Bronchial epithelial cell (primary cell): ENCODE data around the gene LRP5. TPM values are rescaled to one million over a fixed set of nuclear protein-coding genes. Genes with fewer than 3 reads are reported as not detected.

Source experiments
- DNase-seq: peaks from one replicate; pipeline ENCODE4 v3.0.0-alpha.2; 2010; ENCODE audit warnings: low read depth
- FAIRE-seq: peaks from 2 replicates; lab custom pipeline; 2011; peaks lifted over from hg19 to GRCh38; lab: Jason Lieb, UNC
- H3K27me3 ChIP-seq: 2 replicates; pipeline ENCODE4 v1.5.1; 2011; ENCODE audit warnings: low read length; ENCODE audit not compliant: control insufficient read depth, insufficient read depth
- H3K36me3 ChIP-seq: 2 replicates; pipeline ENCODE4 v1.5.1; 2011; ENCODE audit warnings: low read length; ENCODE audit not compliant: control insufficient read depth, insufficient read depth
- H3K4me3 ChIP-seq: 2 replicates; pipeline ENCODE4 v1.5.1; 2011; ENCODE audit warnings: mild to moderate bottlenecking, low read depth, low read length, control low read depth
- CTCF ChIP-seq: IDR thresholded peaks from 2 replicates; pipeline ENCODE4 v1.5.1; 2011; ENCODE audit warnings: mild to moderate bottlenecking, moderate library complexity, low read length, control low read depth, inconsistent platforms; ENCODE audit not compliant: insufficient read depth, severe bottlenecking
- total RNA-seq: library from RNA; depleted of rRNA; stranded (reverse); fragments of >200 nt; gene quantifications from 2 replicates; pipeline ENCODE4 v1.2.1, GENCODE V29; 2014

LRP5 gene
- total RNA-seq, 1 donor from 2014 or later: 21.6 TPM

DNA sequence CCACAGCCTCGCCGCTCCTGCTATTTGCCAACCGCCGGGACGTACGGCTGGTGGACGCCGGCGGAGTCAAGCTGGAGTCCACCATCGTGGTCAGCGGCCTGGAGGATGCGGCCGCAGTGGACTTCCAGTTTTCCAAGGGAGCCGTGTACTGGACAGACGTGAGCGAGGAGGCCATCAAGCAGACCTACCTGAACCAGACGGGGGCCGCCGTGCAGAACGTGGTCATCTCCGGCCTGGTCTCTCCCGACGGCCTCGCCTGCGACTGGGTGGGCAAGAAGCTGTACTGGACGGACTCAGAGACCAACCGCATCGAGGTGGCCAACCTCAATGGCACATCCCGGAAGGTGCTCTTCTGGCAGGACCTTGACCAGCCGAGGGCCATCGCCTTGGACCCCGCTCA is 35.5 kb downstream of the LRP5 start:
- FAIRE-seq (no peak), DNase-seq (no peak)
- Histone ChIP-seq H3K4me3 (no peak overlapping the region), H3K36me3 (no peaks in the 10 kb centered on the region), H3K27me3 (no peaks in the 10 kb centered on the region)
- no peak for TF ChIP-seq CTCF

- H3K36me3 ChIP-seq: peaks cover 1% of the 10 kb centered on the region
- FAIRE-seq (no peak), DNase-seq (no peak)
- H3K27me3 ChIP-seq: no peaks in the 10 kb centered on the region
- H3K4me3 ChIP-seq: no peak overlapping the region
- TF ChIP-seq CTCF: no peak
Measured at GRCh38 chr11:68349461-68350249, 37.3 kb downstream of the LRP5 start.

DNA sequence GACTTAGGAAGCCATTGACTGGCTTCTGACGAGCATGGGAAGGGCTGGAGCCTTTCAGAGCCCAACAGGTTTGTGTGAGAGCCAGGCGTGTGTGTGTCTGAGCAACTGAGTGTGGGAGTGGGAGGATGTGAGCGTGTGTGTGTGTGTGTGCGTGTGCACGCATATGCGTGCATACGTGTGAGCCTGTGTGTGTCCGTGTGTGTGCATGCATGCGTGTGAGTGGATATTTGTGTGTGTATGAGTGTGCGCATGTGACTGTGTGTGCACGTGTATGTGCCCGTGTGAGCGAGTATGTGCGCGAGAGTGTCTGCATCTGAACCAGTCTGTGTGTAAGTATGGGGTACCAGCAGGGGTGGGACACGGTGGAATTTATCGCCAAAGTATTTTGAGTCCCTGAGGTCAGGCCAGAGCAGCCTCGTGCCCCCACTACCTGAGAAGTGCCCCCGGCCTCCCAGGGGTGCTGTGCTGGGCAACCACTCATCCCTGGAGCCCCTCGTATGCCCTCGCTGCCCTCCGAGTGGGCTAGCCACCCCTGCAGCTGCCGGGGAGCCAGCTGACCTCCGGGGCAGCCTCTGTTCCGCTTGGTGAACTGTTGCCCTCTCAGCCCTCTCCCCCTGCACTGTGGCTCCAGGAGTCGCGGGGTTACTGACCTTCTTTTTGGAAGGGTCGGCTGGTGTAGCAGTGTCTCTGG is 38.5 kb downstream of the LRP5 start:
- DNase-seq: no peak
- peak; percentile 98 for FAIRE-seq
- no peak overlapping the region for H3K4me3 ChIP-seq
- peaks cover 2% of the 10 kb centered on the region for H3K36me3 ChIP-seq
- no peak for TF ChIP-seq CTCF
- no peaks in the 10 kb centered on the region for H3K27me3 ChIP-seq

GRCh38 chr11:68351450-68352275 is 39.3 kb downstream of the LRP5 start:
- Histone ChIP-seq H3K27me3 (no peaks in the 10 kb centered on the region), H3K36me3 (peaks cover 4% of the 10 kb centered on the region), H3K4me3 (no peak overlapping the region)
- no peak for TF ChIP-seq CTCF
- DNase-seq (no peak), FAIRE-seq (peak; percentile 58)

DNA sequence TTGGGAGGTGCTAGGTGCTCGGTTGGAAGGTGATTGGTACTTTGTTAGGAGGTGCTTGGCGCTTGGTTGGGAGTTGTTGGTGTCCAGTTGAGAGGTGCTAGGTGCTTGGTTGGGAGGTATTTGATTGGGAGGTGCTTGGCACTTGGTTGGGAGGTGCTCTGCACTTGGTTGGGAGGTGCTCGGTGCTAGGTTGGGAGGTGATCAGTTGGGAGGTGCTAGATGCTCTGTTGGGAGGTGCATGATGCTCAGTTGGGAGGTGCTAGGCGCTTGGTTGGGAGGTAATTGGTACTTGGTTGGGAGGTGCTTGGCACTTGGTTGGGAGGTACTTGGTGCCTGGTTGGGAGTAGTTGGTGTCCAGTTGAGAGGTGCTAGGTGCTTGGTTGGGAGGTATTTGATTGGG is 40.2 kb downstream of the LRP5 start:
- Histone ChIP-seq H3K36me3 (peaks cover 4% of the 10 kb centered on the region), H3K4me3 (no peak overlapping the region), H3K27me3 (no peaks in the 10 kb centered on the region)
- peak; percentile 68 for FAIRE-seq
- no peak for DNase-seq
- TF ChIP-seq CTCF: no peak
